Osteocyte (in vitro differentiated cells): ENCODE results near the gene MEGF6. TPM values are rescaled to one million over a fixed set of nuclear protein-coding genes. Genes with fewer than 3 reads are reported as not detected.

Experiments
- DNase-seq: peaks from one replicate; pipeline ENCODE4 v3.0.0; 2021; ENCODE audit warnings: mixed read lengths; ENCODE audit not compliant: unreplicated experiment; ENCODE audit errors: extremely low spot score
- H3K27ac Mint-ChIP-seq: one replicate; pipeline ENCODE4 v1.8.0; 2021; ENCODE audit warnings: mild to moderate bottlenecking, mixed read lengths; ENCODE audit not compliant: unreplicated experiment
- H3K27me3 Mint-ChIP-seq: one replicate; pipeline ENCODE4 v1.8.0; 2021; ENCODE audit warnings: mixed read lengths; ENCODE audit not compliant: unreplicated experiment
- H3K36me3 Mint-ChIP-seq: one replicate; pipeline ENCODE4 v1.8.0; 2021; ENCODE audit warnings: mixed read lengths; ENCODE audit not compliant: unreplicated experiment
- H3K4me1 Mint-ChIP-seq: one replicate; pipeline ENCODE4 v1.8.0; 2021; ENCODE audit warnings: mixed read lengths; ENCODE audit not compliant: unreplicated experiment
- H3K4me3 Mint-ChIP-seq: one replicate; pipeline ENCODE4 v1.8.0; 2021; ENCODE audit warnings: mild to moderate bottlenecking, moderate library complexity, mixed read lengths; ENCODE audit not compliant: unreplicated experiment
- H3K9me3 Mint-ChIP-seq: one replicate; pipeline ENCODE4 v1.8.0; 2021; ENCODE audit warnings: mixed read lengths; ENCODE audit not compliant: unreplicated experiment
- CTCF ChIP-seq: fragments of 200-600 bp; sonication (generic); IDR thresholded peaks from 2 replicates; pipeline ENCODE4 v1.5.0; 2021; ENCODE audit warnings: antibody characterized with exemption, mild to moderate bottlenecking, moderate library complexity
- total RNA-seq: library from RNA; stranded (reverse); gene quantifications from 2 replicates; pipeline ENCODE4 v1.2.1, GENCODE V29; 2021

Gene MEGF6
- total RNA-seq, 1 donor from 2014 or later: 255 TPM

- Mint-ChIP-seq H3K36me3 (peaks cover 5% of the 10 kb centered on the region), H3K4me3 (no peak overlapping the region), H3K27ac (no peak overlapping the region), H3K9me3 (no peaks in the 10 kb centered on the region), H3K4me1 (peaks cover 10% of the 10 kb centered on the region), H3K27me3 (no peaks in the 10 kb centered on the region)
- TF ChIP-seq CTCF: no peak
- DNase-seq: no peak
These were observed 116.7 kb downstream of the MEGF6 start for GRCh38 chr1:3494321-3495308.

GRCh38 chr1:3492545-3493246, 118.6 kb downstream of the MEGF6 start:
- Mint-ChIP-seq H3K4me1 (peaks cover 10% of the 10 kb centered on the region), H3K4me3 (no peak overlapping the region), H3K9me3 (peaks cover 7% of the 10 kb centered on the region), H3K36me3 (peaks cover 19% of the 10 kb centered on the region), H3K27ac (no peak overlapping the region), H3K27me3 (no peaks in the 10 kb centered on the region)
- no peak for TF ChIP-seq CTCF
- no peak for DNase-seq

- peaks cover 10% of the 10 kb centered on the region for H3K4me1 Mint-ChIP-seq
- peaks cover 19% of the 10 kb centered on the region for H3K36me3 Mint-ChIP-seq
- DNase-seq: peak; percentile 92
- no peak overlapping the region for H3K27ac Mint-ChIP-seq
- no peak overlapping the region for H3K4me3 Mint-ChIP-seq
- TF ChIP-seq CTCF: peak; percentile 99
- peaks cover 7% of the 10 kb centered on the region for H3K9me3 Mint-ChIP-seq
- H3K27me3 Mint-ChIP-seq: no peaks in the 10 kb centered on the region
These were observed 119.7 kb downstream of the MEGF6 start for GRCh38 chr1:3491291-3492246.

GRCh38 chr1:3490046-3490745, 121.1 kb downstream of the MEGF6 start:
- Mint-ChIP-seq H3K27ac (no peak overlapping the region), H3K36me3 (peaks cover 19% of the 10 kb centered on the region), H3K9me3 (peaks cover 7% of the 10 kb centered on the region), H3K27me3 (no peaks in the 10 kb centered on the region), H3K4me1 (peaks cover 6% of the 10 kb centered on the region), H3K4me3 (no peak overlapping the region)
- DNase-seq: no peak
- TF ChIP-seq CTCF: no peak
